ENCODE results near the gene PLEKHG5. TPM values are rescaled to one million over a fixed set of nuclear protein-coding genes. Genes with fewer than 3 reads are reported as not detected.

PLEKHG5 gene
- total and polyA plus RNA-seq, 2 experiments from 2014 or later: 9.6 to 34.8 TPM

DNA sequence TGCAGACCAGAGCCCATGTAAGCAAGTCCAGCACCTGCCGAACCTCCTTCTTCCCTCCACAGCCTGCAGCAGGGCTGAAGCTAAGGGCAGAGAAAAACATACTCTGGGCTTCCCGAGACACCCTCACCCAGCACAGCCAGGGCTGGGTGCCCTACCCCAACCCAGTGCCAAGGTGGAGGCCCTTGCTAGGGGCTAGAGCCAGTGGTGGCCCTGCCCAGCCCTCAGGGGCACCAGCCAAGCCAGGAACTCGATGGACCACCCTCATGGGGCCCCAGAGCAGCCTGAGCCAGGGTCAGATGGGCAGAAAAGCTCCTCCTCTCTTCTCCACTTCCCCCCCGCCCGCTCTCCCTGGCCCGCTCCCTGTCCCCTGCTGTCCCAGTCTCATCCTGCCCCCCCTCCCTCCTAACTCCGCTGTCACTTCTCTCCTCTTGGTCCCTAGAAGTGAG lies 41.4 kb downstream of the PLEKHG5 start:
- Histone ChIP-seq H3K9me3 (ENCODE audit: low read depth) (no peaks in the 10 kb centered on the region), H3K27me3 (peaks cover 33% of the 10 kb centered on the region), H3K27ac (no peak overlapping the region), H3K4me1 (ENCODE audit: low read depth) (no peaks in the 10 kb centered on the region), H3K36me3 (no peaks in the 10 kb centered on the region), H3K4me3 (no peak overlapping the region)
- no peak for TF ChIP-seq CTCF (IDR thresholded peaks at IDR 0.05; ENCODE audit: low read depth, low read length)
- DNase-seq (ENCODE audit: low read depth in 1 of 2, low spot score in 1 of 2): no peak

DNA sequence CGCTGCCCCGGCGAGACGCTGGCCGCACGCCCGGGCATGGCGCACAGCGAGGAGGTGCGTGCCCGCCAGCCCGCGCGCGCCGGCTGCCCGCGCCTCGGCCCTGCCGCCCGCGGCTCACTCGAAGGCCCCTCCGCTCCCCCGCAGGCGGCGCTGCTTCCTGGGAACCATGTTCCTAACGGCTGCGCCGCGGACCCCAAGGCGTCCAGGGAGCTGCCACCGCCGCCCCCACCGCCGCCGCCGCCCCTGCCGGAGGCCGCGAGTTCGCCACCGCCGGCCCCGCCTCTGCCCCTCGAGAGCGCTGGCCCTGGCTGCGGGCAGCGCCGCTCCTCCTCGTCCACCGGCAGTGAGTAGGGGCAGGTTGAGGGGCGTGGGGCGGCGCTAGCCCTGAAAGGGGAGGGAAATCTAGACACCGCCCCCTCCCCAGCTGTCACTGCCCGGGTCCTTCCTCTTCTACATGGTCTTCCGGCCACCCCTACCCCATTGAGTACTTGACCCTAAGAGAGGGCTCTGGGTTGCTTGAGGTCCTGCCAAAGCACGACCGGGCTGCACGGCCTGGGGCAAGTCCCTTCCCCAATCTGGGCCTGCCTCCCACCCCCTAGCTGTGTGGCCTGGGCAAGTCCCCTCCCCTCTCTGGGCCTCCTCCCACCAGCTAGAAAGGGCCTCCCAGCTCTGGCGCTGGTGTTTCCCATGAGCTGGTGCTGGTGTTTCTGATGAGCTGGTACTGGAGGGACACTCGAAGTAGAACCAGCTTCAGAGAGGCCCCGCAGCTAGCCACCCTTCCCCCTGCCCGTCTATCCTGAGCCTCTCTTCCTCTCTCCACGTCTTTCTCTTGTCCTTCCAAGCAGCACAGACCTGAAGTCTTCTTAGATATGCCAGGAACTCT lies 42.5 kb downstream of the PLEKHG5 start:
- no peak for TF ChIP-seq CTCF (IDR thresholded peaks at IDR 0.05; ENCODE audit: low read depth, low read length)
- no peak overlapping the region for H3K27ac ChIP-seq
- H3K36me3 ChIP-seq: no peaks in the 10 kb centered on the region
- no peaks in the 10 kb centered on the region for H3K9me3 ChIP-seq (ENCODE audit: low read depth)
- no peak overlapping the region for H3K4me3 ChIP-seq
- no peaks in the 10 kb centered on the region for H3K4me1 ChIP-seq (ENCODE audit: low read depth)
- peaks cover 33% of the 10 kb centered on the region for H3K27me3 ChIP-seq
- peak; percentile 35 to 71 for DNase-seq (ENCODE audit: low read depth in 1 of 2, low spot score in 1 of 2)

DNA sequence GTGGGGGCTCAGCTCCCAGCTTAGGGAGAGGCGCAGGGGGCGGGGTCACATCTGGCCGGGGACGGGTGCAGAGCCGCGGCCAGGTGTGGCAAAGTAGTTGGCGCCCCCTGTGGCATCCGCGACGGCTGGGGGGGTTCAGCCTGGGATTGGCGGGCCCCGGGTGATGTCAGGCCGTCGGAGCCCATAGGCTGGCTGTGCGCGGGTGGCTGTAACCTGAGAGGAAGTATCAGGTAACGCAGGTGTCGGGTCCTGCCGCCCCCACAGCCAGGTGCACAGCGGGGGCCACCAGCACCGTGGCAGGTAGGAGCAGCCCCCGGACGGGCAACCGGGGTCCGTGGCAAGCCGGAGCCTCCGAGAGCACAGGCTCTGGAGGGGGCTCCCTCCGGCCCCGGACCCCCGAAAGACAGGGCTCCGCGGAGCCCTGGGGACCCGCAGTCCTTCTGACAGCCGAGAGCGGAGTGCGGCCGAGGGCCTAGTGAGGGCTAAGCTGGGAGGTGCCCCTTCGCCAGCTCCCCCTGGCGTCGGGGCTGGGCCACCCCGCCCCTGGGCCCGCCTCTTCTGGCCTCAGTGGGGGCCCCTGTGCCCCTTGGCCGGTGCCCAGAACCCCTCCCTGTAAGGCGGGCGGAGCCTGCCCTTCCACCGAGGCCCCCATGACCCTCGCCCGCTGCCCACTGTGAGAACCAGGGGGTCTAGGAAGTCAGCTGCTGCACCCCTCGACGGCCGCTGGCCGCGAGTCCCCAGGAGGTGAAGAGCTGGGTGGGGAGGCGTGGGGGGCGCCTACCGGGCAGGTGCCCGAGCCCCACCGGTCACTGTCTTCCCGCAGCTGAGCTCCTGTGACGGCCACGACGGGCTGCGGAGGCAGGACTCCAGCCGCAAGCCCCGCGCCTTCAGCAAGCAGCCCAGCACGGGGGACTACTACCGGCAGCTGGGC lies 43.4 kb downstream of the PLEKHG5 start:
- Histone ChIP-seq H3K27ac (no peak overlapping the region), H3K4me1 (ENCODE audit: low read depth) (no peaks in the 10 kb centered on the region), H3K4me3 (peak overlapping the region; percentile 22), H3K36me3 (no peaks in the 10 kb centered on the region), H3K27me3 (peaks cover 33% of the 10 kb centered on the region), H3K9me3 (ENCODE audit: low read depth) (no peaks in the 10 kb centered on the region)
- DNase-seq (ENCODE audit: low read depth in 1 of 2, low spot score in 1 of 2): peak in 1 of 2 donors; percentile 40
- peak; percentile 9 for TF ChIP-seq CTCF (IDR thresholded peaks at IDR 0.05; ENCODE audit: low read depth, low read length)

GRCh38 chr1:6447016-6447817 lies 44.2 kb downstream of the PLEKHG5 start:
- H3K9me3 ChIP-seq (ENCODE audit: low read depth): no peaks in the 10 kb centered on the region

More at GRCh38 chr1:6447016-6447817, 44.2 kb downstream of the PLEKHG5 start:
- Histone ChIP-seq H3K4me1 (ENCODE audit: low read depth) (no peaks in the 10 kb centered on the region), H3K27me3 (peaks cover 33% of the 10 kb centered on the region), H3K27ac (no peak overlapping the region), H3K4me3 (peak overlapping the region; percentile 22), H3K36me3 (no peaks in the 10 kb centered on the region)
- DNase-seq (ENCODE audit: low read depth in 1 of 2, low spot score in 1 of 2): peak in 1 of 2 donors; percentile 45
- no peak for TF ChIP-seq CTCF (IDR thresholded peaks at IDR 0.05; ENCODE audit: low read depth, low read length)

Data from cardiac muscle cell (in vitro differentiated cells and primary cell).